ENCODE measurements around the gene CLPTM1L. TPM values are rescaled to one million over a fixed set of nuclear protein-coding genes. Genes with fewer than 3 reads are reported as not detected.

CLPTM1L gene
- total RNA-seq, 1 experiment from 2014 or later, result 146 TPM

DNA sequence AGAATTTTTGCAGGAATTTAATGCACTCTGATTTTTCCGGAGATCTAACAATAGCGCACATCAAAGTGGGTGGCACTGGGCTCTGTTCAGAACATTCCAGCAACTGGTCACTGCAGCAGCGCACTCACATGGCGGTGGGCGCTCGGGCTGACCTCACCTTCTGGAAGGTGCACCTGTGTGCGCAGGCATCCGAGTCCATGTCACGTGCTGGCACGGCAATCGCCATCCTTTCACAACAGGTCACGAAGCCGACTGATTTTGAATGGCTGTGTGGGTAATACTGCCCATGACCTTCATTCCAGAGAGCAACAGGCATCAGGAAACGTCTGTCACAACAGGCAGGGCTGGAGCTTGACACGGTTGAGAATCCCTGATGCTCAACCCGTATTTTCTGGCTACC lies 18.7 kb upstream of the CLPTM1L start:
- CTCF ChIA-PET, result no interaction called here
- TF ChIP-seq, protein P1, sequence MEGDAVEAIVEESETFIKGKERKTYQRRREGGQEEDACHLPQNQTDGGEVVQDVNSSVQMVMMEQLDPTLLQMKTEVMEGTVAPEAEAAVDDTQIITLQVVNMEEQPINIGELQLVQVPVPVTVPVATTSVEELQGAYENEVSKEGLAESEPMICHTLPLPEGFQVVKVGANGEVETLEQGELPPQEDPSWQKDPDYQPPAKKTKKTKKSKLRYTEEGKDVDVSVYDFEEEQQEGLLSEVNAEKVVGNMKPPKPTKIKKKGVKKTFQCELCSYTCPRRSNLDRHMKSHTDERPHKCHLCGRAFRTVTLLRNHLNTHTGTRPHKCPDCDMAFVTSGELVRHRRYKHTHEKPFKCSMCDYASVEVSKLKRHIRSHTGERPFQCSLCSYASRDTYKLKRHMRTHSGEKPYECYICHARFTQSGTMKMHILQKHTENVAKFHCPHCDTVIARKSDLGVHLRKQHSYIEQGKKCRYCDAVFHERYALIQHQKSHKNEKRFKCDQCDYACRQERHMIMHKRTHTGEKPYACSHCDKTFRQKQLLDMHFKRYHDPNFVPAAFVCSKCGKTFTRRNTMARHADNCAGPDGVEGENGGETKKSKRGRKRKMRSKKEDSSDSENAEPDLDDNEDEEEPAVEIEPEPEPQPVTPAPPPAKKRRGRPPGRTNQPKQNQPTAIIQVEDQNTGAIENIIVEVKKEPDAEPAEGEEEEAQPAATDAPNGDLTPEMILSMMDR (conservative IDR thresholded peaks at IDR 0.05; ENCODE audit: low read depth, low read length), result no peak
- TF ChIP-seq EZH2 (IDR thresholded peaks at IDR 0.05; ENCODE audit: borderline replicate concordance, low read depth, low read length, poor library complexity, severe bottlenecking), result no peak
- Histone ChIP-seq H3K27me3 (replicated peaks; ENCODE audit: insufficient read depth, low read depth, low read length, poor library complexity) (peaks cover 89% of the 10 kb centered on the region), H3K4me1 (ENCODE audit: insufficient read depth, low read length, poor library complexity, severe bottlenecking) (no peaks in the 10 kb centered on the region), H3K9me3 (ENCODE audit: low read depth, low read length, poor library complexity, severe bottlenecking) (no peaks in the 10 kb centered on the region), H3K36me3 (ENCODE audit: insufficient read depth, low read length, poor library complexity, severe bottlenecking) (no peaks in the 10 kb centered on the region), H3K4me3 (ENCODE audit: low read depth, low read length, poor library complexity, severe bottlenecking) (no peak overlapping the region), H3K27ac (ENCODE audit: low read depth, low read length, poor library complexity, severe bottlenecking) (no peak overlapping the region)
- POLR2A ChIA-PET (ENCODE audit: low non-redundant PET), result no interaction called here
- DNase-seq (ENCODE audit: low spot score), result no peak
- BruUV-seq (replicated peaks), result no TSS peak
- intact Hi-C loops (cut with micrococcal nuclease; ENCODE audit: unreplicated experiment), result no loop called here

DNA sequence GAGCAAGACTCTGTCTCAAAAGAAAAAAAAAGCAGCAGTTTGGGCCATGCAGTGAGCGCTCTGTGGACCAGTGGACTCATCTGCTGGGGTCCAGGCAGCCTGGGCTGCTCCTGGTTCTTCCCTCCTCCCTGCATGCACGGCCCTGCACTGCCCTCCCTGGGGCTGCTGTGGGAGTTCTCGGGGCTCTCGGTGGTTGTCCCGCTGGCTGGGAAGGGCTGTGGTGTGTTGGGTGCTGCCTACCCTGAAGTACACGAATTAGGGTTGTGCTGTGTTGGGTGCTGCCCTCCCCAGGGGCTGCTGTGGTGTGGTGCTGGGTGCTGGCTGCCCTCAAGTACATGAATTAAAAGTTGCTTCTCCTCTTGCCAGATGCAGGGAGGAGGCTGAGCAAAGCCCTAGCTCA lies 18.3 kb upstream of the CLPTM1L start:
- POLR2A ChIA-PET (ENCODE audit: low non-redundant PET), result no interaction called here

DNA sequence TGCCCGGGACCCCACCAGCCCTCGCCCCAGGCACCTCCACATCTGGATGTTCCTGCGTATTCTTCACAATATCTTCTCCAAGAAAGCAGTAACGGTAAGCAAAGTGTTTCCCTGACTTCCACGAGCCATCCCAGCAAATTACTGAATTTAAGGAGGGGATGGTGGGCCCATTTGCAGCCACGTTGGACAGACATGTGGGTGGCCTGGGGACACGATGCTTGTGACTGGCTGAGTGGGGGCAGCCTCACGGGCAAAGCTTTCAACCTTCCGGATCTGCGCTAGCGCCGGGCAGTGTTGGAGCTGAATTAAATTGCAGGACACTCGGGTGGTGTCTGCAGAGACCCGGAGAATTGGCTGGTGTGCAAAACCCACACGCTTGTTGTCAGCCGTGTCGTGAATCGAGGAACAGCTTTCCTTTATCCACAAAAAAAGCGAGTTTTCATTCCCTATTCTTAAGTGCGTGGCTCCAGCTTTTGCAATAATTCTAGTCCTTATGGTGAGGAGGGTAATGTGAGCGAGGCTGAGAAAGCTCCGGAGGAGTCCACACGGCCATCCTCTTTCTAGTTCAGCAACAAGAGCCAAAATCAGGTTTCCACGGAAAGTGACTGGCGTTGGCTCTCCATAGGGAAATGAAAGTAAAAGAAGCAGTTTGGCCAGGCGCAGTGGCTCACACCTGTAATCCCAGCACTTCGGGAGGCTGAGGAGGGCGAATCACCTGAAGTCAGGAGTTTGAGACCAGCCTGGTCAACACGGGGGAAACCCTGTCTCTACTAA lies 17.5 kb upstream of the CLPTM1L start:
- Histone ChIP-seq H3K27ac (ENCODE audit: low read depth, low read length, poor library complexity, severe bottlenecking) (no peak overlapping the region), H3K27me3 (replicated peaks; ENCODE audit: insufficient read depth, low read depth, low read length, poor library complexity) (peaks cover 91% of the 10 kb centered on the region), H3K4me1 (ENCODE audit: insufficient read depth, low read length, poor library complexity, severe bottlenecking) (no peaks in the 10 kb centered on the region), H3K4me3 (ENCODE audit: low read depth, low read length, poor library complexity, severe bottlenecking) (no peak overlapping the region), H3K36me3 (ENCODE audit: insufficient read depth, low read length, poor library complexity, severe bottlenecking) (no peaks in the 10 kb centered on the region), H3K9me3 (ENCODE audit: low read depth, low read length, poor library complexity, severe bottlenecking) (no peaks in the 10 kb centered on the region)
- intact Hi-C loops (cut with micrococcal nuclease; ENCODE audit: unreplicated experiment), result no loop called here
- ChIA-PET CTCF (no interaction called here), POLR2A (ENCODE audit: low non-redundant PET) (no interaction called here)
- TF ChIP-seq, protein P1 (conservative IDR thresholded peaks at IDR 0.05; ENCODE audit: low read depth, low read length), result no peak
- no peak for TF ChIP-seq EZH2 (IDR thresholded peaks at IDR 0.05; ENCODE audit: borderline replicate concordance, low read depth, low read length, poor library complexity, severe bottlenecking)
- DNase-seq (ENCODE audit: low spot score), result no peak
- no TSS peak for BruUV-seq (replicated peaks)

More for the DNA sequence above, 18.3 kb upstream of the CLPTM1L start:
- Histone ChIP-seq H3K4me3 (ENCODE audit: low read depth, low read length, poor library complexity, severe bottlenecking) (no peak overlapping the region), H3K4me1 (ENCODE audit: insufficient read depth, low read length, poor library complexity, severe bottlenecking) (no peaks in the 10 kb centered on the region), H3K9me3 (ENCODE audit: low read depth, low read length, poor library complexity, severe bottlenecking) (no peaks in the 10 kb centered on the region), H3K36me3 (ENCODE audit: insufficient read depth, low read length, poor library complexity, severe bottlenecking) (no peaks in the 10 kb centered on the region), H3K27me3 (replicated peaks; ENCODE audit: insufficient read depth, low read depth, low read length, poor library complexity) (peaks cover 89% of the 10 kb centered on the region), H3K27ac (ENCODE audit: low read depth, low read length, poor library complexity, severe bottlenecking) (no peak overlapping the region)
- CTCF ChIA-PET, result no interaction called here
- TF ChIP-seq, protein P1 (conservative IDR thresholded peaks at IDR 0.05; ENCODE audit: low read depth, low read length), result no peak
- no peak for TF ChIP-seq EZH2 (IDR thresholded peaks at IDR 0.05; ENCODE audit: borderline replicate concordance, low read depth, low read length, poor library complexity, severe bottlenecking)
- intact Hi-C loops (cut with micrococcal nuclease; ENCODE audit: unreplicated experiment), result no loop called here
- no peak for DNase-seq (ENCODE audit: low spot score)
- no TSS peak for BruUV-seq (replicated peaks)

Data from A673 (cell line).